ENCODE results near the gene KLHL36.
"Not testable (repeated sequence)": the region's sequence is repeated elsewhere in the genome, so short reads cannot be mapped to it uniquely, and the experiment has no call there.

The KLHL36 gene

GRCh38 chr16:84690088-84690819 lies 41.9 kb downstream of the KLHL36 start:
- DNase-seq (ENCODE audit: low spot score) (no peak), FAIRE-seq (no peak)

- DNase-seq (ENCODE audit: low spot score): no peak
- FAIRE-seq: no peak
Measured at GRCh38 chr16:84692451-84693214, 44.3 kb downstream of the KLHL36 start.

- DNase-seq (ENCODE audit: low spot score); FAIRE-seq: not testable (repeated sequence)
Measured at GRCh38 chr16:84693869-84694268, 45.6 kb downstream of the KLHL36 start.

- no peak for FAIRE-seq
- no peak for DNase-seq (ENCODE audit: low spot score)
Measured at GRCh38 chr16:84694980-84695379, 46.7 kb downstream of the KLHL36 start.

- no peak for FAIRE-seq
- no peak for DNase-seq (ENCODE audit: low spot score)
Measured at GRCh38 chr16:84699147-84699711, 50.9 kb downstream of the KLHL36 start.

GRCh38 chr16:84699712-84700445 lies 51.6 kb downstream of the KLHL36 start, which contains the start of gene USP10:
TSS of gene USP10 (plus strand) at chr16:84700000. CDS start at chr16:84700091, 91 bp downstream.
- peak; percentile 64 for DNase-seq (ENCODE audit: low spot score)
- no peak for FAIRE-seq

- no peak for DNase-seq (ENCODE audit: low spot score)
Measured at GRCh38 chr16:84700446-84701300, 52.4 kb downstream of the KLHL36 start.

GRCh38 chr16:84703681-84704080 lies 55.4 kb downstream of the KLHL36 start:
- FAIRE-seq (no peak), DNase-seq (ENCODE audit: low spot score) (no peak)

More at GRCh38 chr16:84700446-84701300, 52.4 kb downstream of the KLHL36 start:
- FAIRE-seq: no peak

- FAIRE-seq: no peak
- DNase-seq (ENCODE audit: low spot score): no peak
Measured at GRCh38 chr16:84704253-84704652, 55.9 kb downstream of the KLHL36 start.

- FAIRE-seq (no peak), DNase-seq (ENCODE audit: low spot score) (no peak)
Measured at GRCh38 chr16:84706856-84707255, 58.5 kb downstream of the KLHL36 start.

- DNase-seq (ENCODE audit: low spot score) (no peak), FAIRE-seq (no peak)
Measured at GRCh38 chr16:84709609-84710008, 61.3 kb downstream of the KLHL36 start.

- FAIRE-seq (no peak), DNase-seq (ENCODE audit: low spot score) (no peak)
Measured at GRCh38 chr16:84710686-84711085, 62.4 kb downstream of the KLHL36 start.
